ENCODE measurements around the gene RPL13. TPM values are rescaled to one million over a fixed set of nuclear protein-coding genes. Genes with fewer than 3 reads are reported as not detected.
A peak's percentile ranks its signal among the peaks of the same experiment; 100 is the strongest.

RPL13 gene
- total and polyA plus RNA-seq, 9 of the 15 experiments (the other 6 are each of a cell fraction or from before 2014, with no cell fraction given) = 227 to 6,042 (median 1,633) TPM

GRCh38 chr16:89564476-89565255 lies 4.2 kb downstream of the RPL13 start (continued):
- TF ChIP-seq ATF2 (CRISPR knock-in tag; IDR thresholded peaks at IDR 0.05) (no peak), HMGN3 (IDR thresholded peaks at IDR 0.05; ENCODE audit: borderline replicate concordance, extremely low read depth, insufficient read length, low read depth, low read length) (peak; percentile 55), KLF1 (tag; IDR thresholded peaks at IDR 0.05) (no peak), POLR2G (IDR thresholded peaks at IDR 0.05; ENCODE audit: low read depth, low read length) (peak; percentile 70; the same call in 1 of the 2 replicates), RNF2 (IDR thresholded peaks at IDR 0.05) (no peak), ZBTB40 (IDR thresholded peaks at IDR 0.05) (no peak), ZBTB40 (CRISPR knock-in tag; IDR thresholded peaks at IDR 0.05) (no peak), ZBTB7A (IDR thresholded peaks at IDR 0.05; ENCODE audit: borderline replicate concordance, control insufficient read depth, low read depth, low read length) (peak; percentile 41; the same call in 1 of the 2 replicates), FOSL1 (tag; conservative IDR thresholded peaks at IDR 0.05) (no peak), HIVEP1 (CRISPR knock-in tag; IDR thresholded peaks at IDR 0.05) (no peak), RUNX1 (IDR thresholded peaks at IDR 0.05; ENCODE audit: low read depth) (peak; percentile 61; the same call in 1 of the 2 replicates), ZNF785 (CRISPR knock-in tag; IDR thresholded peaks at IDR 0.05) (no peak), ZNF263 (CRISPR knock-in tag; IDR thresholded peaks at IDR 0.05; ENCODE audit: borderline replicate concordance) (0 out of 2 replicates have a peak, but pooled peaks have one; percentile 47), MIER1 (IDR thresholded peaks at IDR 0.05; ENCODE audit: low read depth) (no peak), NCOA2 (IDR thresholded peaks at IDR 0.05; ENCODE audit: partially characterized antibody in 2 of 2) (no peak), ZNF224 (CRISPR knock-in tag; IDR thresholded peaks at IDR 0.05) (no peak)
